Measurements from ENCODE around the gene KIF26B.
"Not testable (repeated sequence)": the region's sequence is repeated elsewhere in the genome, so short reads cannot be mapped to it uniquely, and the experiment has no call there.

The KIF26B gene

GRCh38 chr1:245397771-245398170 lies 243.0 kb downstream of the KIF26B start:
- no peak for DNase-seq

GRCh38 chr1:245398180-245398579 lies 243.4 kb downstream of the KIF26B start:
- no peak for DNase-seq

GRCh38 chr1:245401881-245402587 lies 247.2 kb downstream of the KIF26B start:
- DNase-seq: no peak

- not testable (repeated sequence) for DNase-seq
Measured at GRCh38 chr1:245402998-245403397, 248.2 kb downstream of the KIF26B start.

- no peak for DNase-seq
Measured at GRCh38 chr1:245404527-245404926, 249.7 kb downstream of the KIF26B start.

- no peak for DNase-seq
Measured at GRCh38 chr1:245404952-245405351, 250.2 kb downstream of the KIF26B start.

GRCh38 chr1:245406426-245406825 lies 251.6 kb downstream of the KIF26B start:
- no peak for DNase-seq

GRCh38 chr1:245407983-245408382 lies 253.2 kb downstream of the KIF26B start:
- no peak for DNase-seq

- no peak for DNase-seq
Measured at GRCh38 chr1:245409341-245410195, 254.8 kb downstream of the KIF26B start.

GRCh38 chr1:245411245-245412036 lies 256.7 kb downstream of the KIF26B start:
- no peak for DNase-seq

- no peak for DNase-seq
Measured at GRCh38 chr1:245412306-245412705, 257.5 kb downstream of the KIF26B start.

- DNase-seq: no peak
Measured at GRCh38 chr1:245416781-245417180, 262.0 kb downstream of the KIF26B start.

- DNase-seq: no peak
Measured at GRCh38 chr1:245418077-245418476, 263.3 kb downstream of the KIF26B start.

- no peak for DNase-seq
Measured at GRCh38 chr1:245419461-245419978, 264.7 kb downstream of the KIF26B start.

- DNase-seq: no peak
Measured at GRCh38 chr1:245419989-245420388, 265.2 kb downstream of the KIF26B start.

GRCh38 chr1:245420926-245421325 lies 266.1 kb downstream of the KIF26B start:
- DNase-seq: no peak

GRCh38 chr1:245428681-245429080 lies 273.9 kb downstream of the KIF26B start:
- DNase-seq: no peak

- no peak for DNase-seq
Measured at GRCh38 chr1:245431706-245432105, 276.9 kb downstream of the KIF26B start.

GRCh38 chr1:245432228-245432875 lies 277.6 kb downstream of the KIF26B start:
- DNase-seq: no peak

- DNase-seq: no peak
Measured at GRCh38 chr1:245433561-245433960, 278.8 kb downstream of the KIF26B start.

- no peak for DNase-seq
Measured at GRCh38 chr1:245434280-245434679, 279.5 kb downstream of the KIF26B start.

GRCh38 chr1:245436407-245436806 lies 281.6 kb downstream of the KIF26B start:
- no peak for DNase-seq

Data from hematopoietic multipotent progenitor cell treated with erythropoietin and hydrocortisone succinate and interleukin-3 and kit ligand, for 8 days (in vitro differentiated cells).